GM19438 (cell line): ENCODE data around the gene ANKS1B.
"Not testable (repeated sequence)": the region's sequence is repeated elsewhere in the genome, so short reads cannot be mapped to it uniquely, and the experiment has no call there.

Experiments used
- ATAC-seq: cut with Tn5 transposase; IDR thresholded peaks from one replicate; pipeline ENCODE4 v1.9.1; 2021; ENCODE audit warnings: low read depth; ENCODE audit not compliant: unreplicated experiment

ANKS1B gene

GRCh38 chr12:99611599-99611998, 373.1 kb downstream of the ANKS1B start:
- no peak for ATAC-seq

- ATAC-seq: no peak
Measured at GRCh38 chr12:99611117-99611516, 373.6 kb downstream of the ANKS1B start.

- ATAC-seq: no peak
Measured at GRCh38 chr12:99609455-99610181, 375.1 kb downstream of the ANKS1B start.

DNA sequence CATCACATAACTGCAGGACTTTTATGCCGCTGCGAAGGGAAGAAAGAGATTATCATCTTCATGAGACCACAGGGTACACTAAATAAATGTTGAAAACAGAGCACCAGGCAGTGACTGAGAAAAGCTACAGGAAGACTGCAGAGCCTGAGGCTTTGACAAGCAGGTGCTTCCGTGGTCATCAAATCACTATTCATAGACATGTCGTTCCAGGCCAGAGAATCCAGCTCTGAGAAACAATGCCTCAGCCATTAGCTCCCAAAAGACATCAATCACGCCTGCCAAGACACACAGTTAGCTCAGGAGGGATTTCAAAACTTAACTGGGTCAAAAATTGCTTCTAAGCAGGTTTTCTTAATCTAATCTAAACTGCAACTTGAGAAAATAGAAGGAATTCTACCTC, 384.3 kb downstream of the ANKS1B start:
- ATAC-seq: peak; percentile 99

DNA sequence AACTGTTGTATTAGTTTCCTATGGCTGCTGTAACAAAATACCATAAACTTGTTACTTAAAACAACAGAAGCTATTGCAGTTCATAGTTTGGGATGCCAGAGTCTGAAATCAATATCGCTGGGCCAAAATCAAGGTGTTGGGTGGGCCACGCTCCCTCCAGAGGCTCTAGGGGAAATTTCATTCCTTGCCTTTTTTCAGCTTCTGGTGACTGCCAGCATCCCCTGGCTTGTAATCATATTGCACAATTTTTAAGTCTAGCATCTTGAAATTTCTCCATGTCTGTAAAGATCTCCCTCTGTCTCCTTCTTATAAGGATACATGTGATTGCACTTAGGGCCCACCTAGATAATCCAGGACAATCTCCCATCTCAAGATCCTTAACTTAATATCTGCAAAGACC, 386.0 kb downstream of the ANKS1B start:
- ATAC-seq: no peak

DNA sequence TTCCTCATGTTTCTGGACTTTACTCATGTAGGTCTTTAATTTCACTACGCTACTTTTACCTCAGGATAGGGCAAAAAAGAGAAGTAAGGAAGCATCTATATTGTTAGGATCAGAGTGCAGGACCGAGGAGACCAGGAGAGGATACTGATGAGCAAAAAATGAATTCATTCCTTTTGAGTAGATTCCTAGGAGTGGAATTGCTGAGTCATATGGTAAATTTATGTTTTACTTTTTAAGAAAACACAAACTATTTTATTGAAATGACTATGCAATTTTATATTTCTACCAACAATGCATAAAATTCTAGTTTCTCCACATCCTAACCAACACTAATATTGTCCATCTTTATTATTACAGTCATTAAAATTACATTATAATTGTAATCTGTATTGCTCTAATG, 388.0 kb downstream of the ANKS1B start:
- no peak for ATAC-seq

DNA sequence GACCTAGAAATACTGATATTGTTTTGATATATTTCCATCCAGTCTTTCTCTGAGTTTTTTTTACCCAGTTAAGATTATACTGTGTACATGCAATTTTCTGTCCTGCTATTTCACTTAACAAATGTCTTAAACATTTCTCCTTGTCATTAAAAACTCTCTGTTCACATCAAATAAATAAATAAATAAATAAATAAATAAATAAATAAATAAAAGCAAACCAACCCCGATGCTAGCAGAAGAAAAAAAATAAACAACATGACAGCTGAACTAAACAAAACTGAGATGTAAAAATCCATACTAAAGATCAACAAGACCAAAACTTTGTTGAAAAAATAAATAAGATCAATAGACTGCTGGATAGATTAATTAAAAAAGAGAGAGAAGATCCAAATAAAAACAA, 407.6 kb downstream of the ANKS1B start:
- ATAC-seq: not testable (repeated sequence)

- no peak for ATAC-seq
Measured at GRCh38 chr12:99573980-99574379, 410.8 kb downstream of the ANKS1B start.

GRCh38 chr12:99567072-99567471, 417.7 kb downstream of the ANKS1B start:
- no peak for ATAC-seq

DNA sequence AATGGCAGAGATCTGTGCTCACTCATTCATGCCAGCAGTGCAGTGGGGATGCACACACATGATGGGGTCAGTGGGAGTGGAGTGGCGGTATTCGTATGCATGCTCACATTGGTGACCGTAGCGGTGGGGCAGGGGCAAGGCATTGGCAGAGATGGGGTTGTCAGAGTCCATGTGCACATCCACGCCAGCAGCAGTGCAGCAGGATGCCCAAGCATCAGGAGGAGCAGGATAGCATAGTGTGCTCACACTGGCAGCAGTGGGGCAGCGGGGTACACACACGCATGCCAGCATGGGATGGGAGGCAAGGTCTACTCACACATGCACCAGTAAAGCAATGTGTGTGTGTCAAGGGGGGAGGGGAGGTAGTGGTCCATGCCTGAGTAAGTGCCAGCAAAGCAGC, 426.6 kb downstream of the ANKS1B start:
- no peak for ATAC-seq

- ATAC-seq: no peak
Measured at GRCh38 chr12:99553461-99553860, 431.3 kb downstream of the ANKS1B start.

- no peak for ATAC-seq
Measured at GRCh38 chr12:99552022-99552421, 432.7 kb downstream of the ANKS1B start.

GRCh38 chr12:99549651-99550050, 435.1 kb downstream of the ANKS1B start:
- ATAC-seq: no peak

GRCh38 chr12:99549196-99549595, 435.5 kb downstream of the ANKS1B start:
- no peak for ATAC-seq

- no peak for ATAC-seq
Measured at GRCh38 chr12:99544457-99544856, 440.3 kb downstream of the ANKS1B start.

DNA sequence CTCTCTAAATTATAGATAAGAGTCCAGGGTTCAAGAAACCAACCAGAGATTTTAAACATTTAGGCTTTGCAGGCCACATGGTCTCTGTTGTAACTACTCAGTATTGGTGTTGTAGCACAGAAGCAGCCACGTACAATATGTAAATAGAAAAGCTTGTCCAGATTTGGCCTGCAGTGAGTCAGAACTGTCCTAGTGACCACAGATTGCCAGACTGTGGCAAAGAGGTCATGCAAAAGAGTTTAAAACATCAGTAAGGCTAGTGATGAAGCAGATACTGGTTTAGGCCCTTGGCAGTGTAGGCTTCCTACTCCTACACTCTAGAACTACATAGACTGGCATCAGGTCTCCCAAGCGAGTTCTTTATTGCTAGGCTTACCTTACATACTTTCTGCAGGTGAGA, 454.8 kb downstream of the ANKS1B start:
- peak; percentile 92 for ATAC-seq

DNA sequence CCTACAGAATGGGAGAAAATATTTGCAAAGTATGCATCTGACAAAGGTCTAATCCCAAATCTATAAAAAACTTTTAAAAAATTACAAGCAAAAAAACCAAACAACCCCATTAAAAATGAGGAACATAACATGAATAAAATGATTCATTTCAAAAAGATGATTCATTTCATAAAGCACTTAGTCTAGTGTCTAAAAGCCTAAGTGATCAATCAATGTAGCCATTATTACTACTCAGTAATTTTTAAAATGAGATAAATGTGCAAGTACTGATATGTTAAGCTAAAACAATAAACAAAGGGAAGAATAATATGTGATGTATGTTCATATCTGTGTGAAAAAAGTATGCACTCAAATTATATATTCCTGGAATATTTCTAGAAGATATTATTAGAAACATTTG, 456.3 kb downstream of the ANKS1B start:
- ATAC-seq: no peak

- ATAC-seq: no peak
Measured at GRCh38 chr12:99523853-99524252, 460.9 kb downstream of the ANKS1B start.

- ATAC-seq: no peak
Measured at GRCh38 chr12:99522456-99522855, 462.3 kb downstream of the ANKS1B start.

DNA sequence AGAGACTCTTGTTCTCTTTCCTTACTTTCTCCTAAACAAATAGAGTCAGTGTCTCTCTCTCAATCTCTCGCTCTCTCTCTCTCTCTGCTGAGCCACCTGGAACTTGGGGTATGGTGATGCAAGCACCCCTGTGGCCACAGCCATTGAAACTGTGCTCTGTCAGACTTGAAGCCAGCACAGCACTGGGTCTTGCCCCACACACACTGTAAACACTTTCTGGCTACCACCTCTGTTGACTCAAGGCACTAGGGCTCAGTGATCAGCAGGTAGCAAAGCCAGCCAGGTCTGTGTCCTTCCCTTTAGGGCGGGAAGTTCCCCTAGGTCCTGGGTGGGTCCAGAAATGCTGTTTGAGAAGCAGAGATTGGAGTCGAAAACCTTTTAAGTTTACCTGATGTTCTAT, 463.1 kb downstream of the ANKS1B start:
- no peak for ATAC-seq

DNA sequence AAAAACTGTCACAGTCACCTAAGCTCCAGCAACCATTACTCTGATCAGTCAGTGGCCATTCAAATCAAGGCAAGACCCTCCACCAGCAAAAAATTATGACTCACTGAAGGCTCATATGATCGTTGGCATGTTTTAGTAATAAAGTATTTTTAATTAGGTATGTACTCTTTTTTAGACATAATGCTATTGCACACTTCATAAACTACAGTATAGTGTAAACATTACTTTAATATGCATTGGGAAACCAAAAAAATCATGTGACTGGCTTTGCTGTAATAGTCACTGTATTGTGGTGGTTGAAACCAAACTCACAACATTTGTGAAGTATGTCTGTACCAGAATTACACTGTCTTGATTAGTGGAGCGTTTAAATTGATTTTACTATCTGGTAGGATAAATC, 471.7 kb downstream of the ANKS1B start:
- no peak for ATAC-seq

- no peak for ATAC-seq
Measured at GRCh38 chr12:99505805-99506204, 478.9 kb downstream of the ANKS1B start.

- ATAC-seq: no peak
Measured at GRCh38 chr12:99498756-99499155, 486.0 kb downstream of the ANKS1B start.
